ENCODE measurements around the gene SLAMF1. TPM values are rescaled to one million over a fixed set of nuclear protein-coding genes. Genes with fewer than 3 reads are reported as not detected.

SLAMF1 gene
- total and polyA plus RNA-seq, 9 of the 15 experiments (the other 6 are each of a cell fraction or from before 2014, with no cell fraction given): 0.04 to 0.17 (median 0.11) TPM; not detected in 4

GRCh38 chr1:160665330-160666078 lies 18.7 kb upstream of the SLAMF1 start (continued):
- TF ChIP-seq HDAC2 (IDR thresholded peaks at IDR 0.05): peak; percentile 89
- TF ChIP-seq, protein P1, sequence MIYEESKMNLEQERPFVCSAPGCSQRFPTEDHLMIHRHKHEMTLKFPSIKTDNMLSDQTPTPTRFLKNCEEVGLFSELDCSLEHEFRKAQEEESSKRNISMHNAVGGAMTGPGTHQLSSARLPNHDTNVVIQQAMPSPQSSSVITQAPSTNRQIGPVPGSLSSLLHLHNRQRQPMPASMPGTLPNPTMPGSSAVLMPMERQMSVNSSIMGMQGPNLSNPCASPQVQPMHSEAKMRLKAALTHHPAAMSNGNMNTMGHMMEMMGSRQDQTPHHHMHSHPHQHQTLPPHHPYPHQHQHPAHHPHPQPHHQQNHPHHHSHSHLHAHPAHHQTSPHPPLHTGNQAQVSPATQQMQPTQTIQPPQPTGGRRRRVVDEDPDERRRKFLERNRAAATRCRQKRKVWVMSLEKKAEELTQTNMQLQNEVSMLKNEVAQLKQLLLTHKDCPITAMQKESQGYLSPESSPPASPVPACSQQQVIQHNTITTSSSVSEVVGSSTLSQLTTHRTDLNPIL (CRISPR knock-in tag; IDR thresholded peaks at IDR 0.05): 0 out of 2 replicates have a peak, but pooled peaks have one; percentile 56
- no peak for TF ChIP-seq NR2C2 (CRISPR knock-in tag; IDR thresholded peaks at IDR 0.05)
- peak; percentile 75; the same call in 1 of the 2 replicates for TF ChIP-seq NR2C2 (tag; IDR thresholded peaks at IDR 0.05)
- TF ChIP-seq CBFA2T3 (IDR thresholded peaks at IDR 0.05): peak; percentile 53
- peak in 1 of 2 experiments; percentile 51; a peak in 1 of 4 replicates for TF ChIP-seq FOXK2 (conservative IDR thresholded peaks at IDR 0.05 in 1 of 2, IDR thresholded peaks at IDR 0.05 in 1 of 2; ENCODE audit: low read depth in 2 of 2)
- peak; percentile 60 for TF ChIP-seq ZBTB40 (IDR thresholded peaks at IDR 0.05)
- TF ChIP-seq ZBTB40 (CRISPR knock-in tag; IDR thresholded peaks at IDR 0.05): no peak
- TF ChIP-seq TRIM24 (IDR thresholded peaks at IDR 0.05): peak in 1 of 2 experiments; percentile 74; a peak in 3 of 4 replicates
- TF ChIP-seq SMARCE1 (IDR thresholded peaks at IDR 0.05): peak; percentile 90
- TF ChIP-seq ELF1 (tag; IDR thresholded peaks at IDR 0.05): peak; percentile 71; the same call in 1 of the 2 replicates
- peak; percentile 56; the same call in 1 of the 2 replicates for TF ChIP-seq KLF16 (IDR thresholded peaks at IDR 0.05)
- 0 out of 2 replicates have a peak, but pooled peaks have one; percentile 4 for TF ChIP-seq BHLHE40 (IDR thresholded peaks at IDR 0.05; ENCODE audit: low read length)
- TF ChIP-seq NCOA6 (IDR thresholded peaks at IDR 0.05): peak; percentile 53; the same call in 1 of the 2 replicates
- peak; percentile 84 for TF ChIP-seq LEF1 (IDR thresholded peaks at IDR 0.05)
- TF ChIP-seq JUND (IDR thresholded peaks at IDR 0.05; ENCODE audit: borderline replicate concordance, low read depth, low read length): peak; percentile 46
- peak; percentile 54; the same call in 1 of the 3 replicates for TF ChIP-seq JUND (tag; IDR thresholded peaks at IDR 0.05; ENCODE audit: borderline replicate concordance, low read depth, low read length)
- TF ChIP-seq ZBTB9 (CRISPR knock-in tag; IDR thresholded peaks at IDR 0.05): peak; percentile 31; the same call in 1 of the 2 replicates
